GM18507 (cell line): ENCODE measurements around the gene ACTMAP.

Experiments
- DNase-seq: peaks from one replicate; pipeline ENCODE4 v3.0.0; 2011; ENCODE audit warnings: low read depth; ENCODE audit not compliant: insufficient read length; ENCODE audit errors: extremely low spot score
- FAIRE-seq: peaks from 2 replicates; lab custom pipeline; 2011; peaks lifted over from hg19 to GRCh38; lab: Jason Lieb, UNC

Gene ACTMAP

GRCh38 chr19:40724315-40724714 lies 26.0 kb downstream of the ACTMAP start:
- FAIRE-seq (no peak), DNase-seq (no peak)

DNA sequence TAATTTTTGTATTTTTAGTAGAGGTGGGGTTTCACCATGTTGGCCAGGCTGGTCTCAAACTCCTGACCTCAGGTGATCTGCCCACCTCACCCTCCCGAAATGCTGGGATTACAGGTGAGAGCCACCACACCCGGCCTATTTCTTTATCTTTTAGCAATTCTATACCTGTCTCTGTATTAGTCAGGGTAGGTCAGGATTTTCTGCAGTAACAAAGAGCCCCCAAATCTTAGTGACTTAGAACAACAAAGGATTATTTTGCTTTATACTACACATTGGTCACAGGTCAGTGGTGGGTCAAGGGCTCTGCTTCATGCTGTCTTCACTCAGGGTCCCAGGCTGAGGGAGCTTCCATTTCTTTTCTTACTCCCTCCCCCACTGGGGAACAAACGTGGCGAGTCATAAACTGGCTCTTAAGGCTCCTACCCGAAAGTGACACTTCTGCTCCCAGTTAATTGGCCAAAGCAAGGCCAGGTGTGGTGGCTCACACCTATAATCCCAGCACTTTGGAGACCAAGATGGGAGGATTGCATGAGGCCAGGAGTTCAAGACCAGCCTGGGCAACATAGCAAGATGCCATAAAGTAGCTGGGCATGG lies 26.5 kb downstream of the ACTMAP start:
- DNase-seq (no peak), FAIRE-seq (no peak)

DNA sequence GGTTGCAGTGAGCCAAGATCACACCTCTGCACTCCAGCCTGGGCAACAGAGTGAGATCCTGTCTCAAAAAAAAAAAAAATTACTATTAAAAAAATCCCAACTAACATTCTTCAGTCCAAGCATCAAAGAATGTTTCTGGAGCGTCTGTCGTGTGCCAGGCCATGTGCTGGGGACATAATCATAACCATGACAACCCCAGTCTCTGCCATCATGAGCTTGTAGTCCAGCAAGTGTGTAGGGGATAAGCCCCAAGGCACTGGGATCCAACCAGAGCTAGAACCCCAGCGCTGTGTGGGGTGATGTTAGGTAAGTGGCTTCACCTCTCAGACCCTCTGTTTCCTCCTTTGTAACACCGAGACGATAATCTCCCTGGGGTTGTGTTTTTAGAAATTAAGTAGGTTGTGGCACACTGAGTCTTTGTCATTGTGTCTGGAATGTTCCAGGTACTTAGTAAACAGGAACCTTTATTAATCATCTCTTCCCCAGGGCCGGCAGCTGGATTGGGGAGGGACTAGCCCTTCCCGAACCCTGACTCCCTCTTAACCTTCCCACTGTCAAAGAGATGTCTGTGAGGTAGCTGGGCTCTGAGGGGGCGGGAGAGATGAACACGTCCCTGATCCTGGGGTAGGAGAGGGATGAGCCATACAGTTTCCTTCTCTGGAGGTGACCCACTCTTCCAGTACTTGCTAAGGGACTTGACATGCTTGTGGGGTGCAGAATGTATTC lies 28.2 kb downstream of the ACTMAP start:
- FAIRE-seq (no peak), DNase-seq (no peak)

- DNase-seq (no peak), FAIRE-seq (no peak)
Measured at GRCh38 chr19:40721140-40721486, 29.2 kb downstream of the ACTMAP start.

GRCh38 chr19:40719414-40719894 lies 30.8 kb downstream of the ACTMAP start:
- FAIRE-seq (no peak), DNase-seq (no peak)

GRCh38 chr19:40718774-40719391 lies 31.4 kb downstream of the ACTMAP start:
- DNase-seq (no peak), FAIRE-seq (no peak)

DNA sequence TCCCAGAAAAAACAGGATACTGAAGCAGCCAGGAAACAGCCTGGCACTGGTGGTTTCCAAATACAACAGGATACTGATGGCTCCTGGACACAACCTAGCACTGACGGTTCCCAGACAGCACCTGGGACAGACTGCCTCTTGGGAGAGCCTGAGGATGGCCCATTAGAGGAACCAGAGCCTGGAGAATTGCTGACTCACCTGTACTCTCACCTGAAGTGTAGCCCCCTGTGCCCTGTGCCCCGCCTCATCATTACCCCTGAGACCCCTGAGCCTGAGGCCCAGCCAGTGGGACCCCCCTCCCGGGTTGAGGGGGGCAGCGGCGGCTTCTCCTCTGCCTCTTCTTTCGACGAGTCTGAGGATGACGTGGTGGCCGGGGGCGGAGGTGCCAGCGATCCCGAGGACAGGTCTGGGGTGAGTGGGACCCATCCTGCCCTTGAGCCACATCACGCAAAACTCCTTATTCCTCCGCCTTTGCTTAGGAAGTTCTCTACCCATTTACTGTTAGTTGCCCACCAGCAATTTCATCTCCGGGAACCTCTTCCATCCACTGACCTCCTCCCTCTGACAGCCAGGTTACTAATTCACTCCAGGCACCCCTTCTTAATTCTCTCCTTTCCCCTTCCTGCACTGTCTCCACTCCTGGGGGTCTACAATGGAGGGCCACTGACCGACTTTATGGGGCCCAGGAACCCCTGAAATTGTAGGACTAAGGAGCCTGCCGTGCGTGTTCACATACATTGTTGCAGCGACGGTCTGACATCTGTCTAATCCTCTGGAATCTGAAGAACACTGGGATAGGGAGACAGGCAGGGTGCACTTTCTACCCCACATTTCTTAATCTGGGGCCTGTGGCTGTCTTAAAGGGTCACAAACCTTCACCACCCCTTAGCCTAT lies 32.1 kb downstream of the ACTMAP start:
- DNase-seq, result no peak
- FAIRE-seq, result no peak

DNA sequence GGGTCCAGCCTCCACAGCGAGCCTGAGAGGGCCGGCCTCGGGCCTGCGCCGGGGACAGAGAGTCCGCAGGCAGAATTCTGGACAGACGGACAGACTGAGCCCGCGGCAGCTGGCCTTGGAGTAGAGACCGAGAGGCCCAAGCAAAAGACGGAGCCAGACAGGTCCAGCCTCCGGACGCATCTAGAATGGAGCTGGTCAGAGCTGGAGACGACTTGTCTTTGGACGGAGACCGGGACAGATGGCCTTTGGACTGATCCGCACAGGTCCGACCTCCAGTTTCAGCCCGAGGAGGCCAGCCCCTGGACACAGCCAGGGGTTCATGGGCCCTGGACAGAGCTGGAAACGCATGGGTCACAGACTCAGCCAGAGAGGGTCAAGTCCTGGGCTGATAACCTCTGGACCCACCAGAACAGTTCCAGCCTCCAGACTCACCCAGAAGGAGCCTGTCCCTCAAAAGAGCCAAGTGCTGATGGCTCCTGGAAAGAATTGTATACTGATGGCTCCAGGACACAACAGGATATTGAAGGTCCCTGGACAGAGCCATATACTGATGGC lies 32.9 kb downstream of the ACTMAP start:
- FAIRE-seq (no peak), DNase-seq (no peak)

DNA sequence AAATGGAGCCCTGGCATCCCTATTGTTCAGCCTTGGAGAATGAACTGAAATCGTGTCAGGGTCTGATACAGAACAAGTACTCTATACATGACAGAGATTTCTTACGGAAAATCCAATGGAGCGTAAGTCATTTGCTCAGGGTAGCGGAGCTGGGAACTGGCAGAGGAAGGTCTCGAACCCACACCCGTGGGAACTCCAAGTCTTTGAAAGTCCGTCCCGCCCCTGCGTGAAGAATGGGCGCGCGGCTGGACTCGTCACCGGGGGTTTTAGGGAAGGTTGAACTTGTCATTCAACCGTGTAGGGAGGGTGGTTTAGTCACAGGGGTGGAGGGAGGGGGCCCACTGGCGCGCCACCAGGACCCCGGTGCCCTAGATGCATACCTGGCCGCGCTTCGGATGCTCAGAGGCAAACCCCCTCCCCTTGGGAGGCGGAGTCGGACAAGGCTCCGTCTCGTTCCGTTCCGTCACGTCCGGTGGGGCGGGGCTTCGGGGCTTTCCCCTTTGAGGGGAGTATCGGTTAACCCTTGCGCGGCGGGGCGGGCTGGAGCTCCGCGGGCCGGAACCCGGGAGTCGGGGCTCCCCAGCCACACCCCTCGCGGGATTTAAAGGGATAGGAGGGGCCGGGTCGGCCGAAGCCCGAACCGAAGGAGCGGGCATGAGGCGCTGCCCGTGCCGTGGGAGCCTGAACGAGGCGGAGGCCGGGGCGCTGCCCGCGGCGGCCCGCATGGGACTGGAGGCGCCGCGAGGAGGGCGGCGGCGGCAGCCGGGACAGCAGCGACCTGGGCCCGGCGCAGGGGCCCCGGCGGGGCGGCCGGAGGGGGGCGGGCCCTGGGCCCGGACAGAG lies 33.6 kb downstream of the ACTMAP start, which contains the start of the genes COQ8B and ITPKC:
Gene COQ8B, minus strand, starts transcription at position 405 of the 843 bp plus-strand sequence. CDS start 2,254 bp downstream, outside the sequence.
Gene ITPKC, plus strand, starts transcription at position 631 of the 843 bp plus-strand sequence. Its CDS starts 24 bp downstream, at position 655.
- FAIRE-seq, result peak; percentile 93
- peak; percentile 90 for DNase-seq

DNA sequence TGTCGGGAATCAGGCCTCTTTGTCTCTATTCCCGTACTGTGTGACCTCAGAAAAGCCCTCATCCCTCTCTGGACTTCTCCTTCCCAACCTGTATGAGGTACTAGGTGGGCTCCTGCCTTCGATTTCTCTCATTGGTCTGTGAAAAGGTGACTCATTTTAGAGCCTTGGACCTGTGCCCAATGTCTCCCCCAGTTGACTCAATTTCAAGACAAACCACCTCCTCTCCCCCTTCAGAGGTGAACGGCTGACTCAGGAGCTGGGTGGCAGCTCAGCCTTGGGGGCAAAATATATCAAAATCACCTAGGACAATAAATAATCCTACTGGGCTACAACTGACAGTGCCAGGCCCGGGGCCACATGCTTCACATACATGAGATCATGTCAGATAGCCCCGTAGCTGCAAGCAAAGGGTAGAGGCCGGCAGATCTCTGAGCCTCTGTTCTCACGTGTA lies 34.2 kb downstream of the ACTMAP start:
- no peak for DNase-seq
- FAIRE-seq, result no peak

DNA sequence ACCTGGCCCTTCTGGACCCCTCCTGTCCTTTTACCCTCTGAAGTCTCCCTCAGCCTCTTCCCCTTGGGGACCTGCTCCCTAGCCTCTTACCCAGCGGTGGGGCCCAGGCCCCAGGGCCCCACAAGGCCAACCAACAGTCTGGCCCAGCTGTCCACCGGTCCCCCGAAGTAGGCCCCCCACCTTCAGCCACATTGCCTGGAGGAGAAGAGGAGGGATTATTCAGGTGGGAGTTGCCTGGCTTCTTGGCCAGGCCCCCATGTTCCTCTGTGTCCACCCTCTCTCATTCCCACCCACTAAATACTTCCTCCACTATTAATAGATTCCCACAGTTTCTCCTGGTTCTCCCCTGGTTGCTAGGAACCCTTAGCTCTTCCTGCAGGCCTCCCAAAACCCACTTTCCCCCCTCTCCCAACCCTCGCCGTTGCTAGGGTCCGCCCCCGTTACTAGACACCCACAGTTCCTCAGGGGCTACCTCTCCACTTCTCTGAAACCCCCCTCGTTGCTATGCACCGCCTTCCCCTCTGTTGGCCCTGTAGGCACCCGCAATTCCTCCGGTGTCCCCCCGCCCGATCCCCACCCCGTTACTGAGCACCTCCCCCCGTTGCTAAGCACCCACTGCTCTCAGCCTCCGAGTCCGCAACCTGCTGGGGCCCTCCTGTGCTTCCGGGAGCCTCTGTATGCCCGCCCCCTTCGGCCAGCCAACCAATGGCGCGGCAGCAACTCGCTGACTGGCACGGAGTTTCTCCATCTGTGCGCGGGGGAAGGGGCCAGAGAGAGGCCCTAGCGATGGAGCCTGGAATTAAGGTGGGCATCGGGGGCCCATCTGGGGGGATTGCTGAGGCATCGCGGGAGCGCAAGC lies 35.6 kb downstream of the ACTMAP start:
- DNase-seq (peak; percentile 88), FAIRE-seq (peak; percentile 89)

GRCh38 chr19:40713939-40714338 lies 36.3 kb downstream of the ACTMAP start:
- no peak for DNase-seq
- FAIRE-seq, result no peak

DNA sequence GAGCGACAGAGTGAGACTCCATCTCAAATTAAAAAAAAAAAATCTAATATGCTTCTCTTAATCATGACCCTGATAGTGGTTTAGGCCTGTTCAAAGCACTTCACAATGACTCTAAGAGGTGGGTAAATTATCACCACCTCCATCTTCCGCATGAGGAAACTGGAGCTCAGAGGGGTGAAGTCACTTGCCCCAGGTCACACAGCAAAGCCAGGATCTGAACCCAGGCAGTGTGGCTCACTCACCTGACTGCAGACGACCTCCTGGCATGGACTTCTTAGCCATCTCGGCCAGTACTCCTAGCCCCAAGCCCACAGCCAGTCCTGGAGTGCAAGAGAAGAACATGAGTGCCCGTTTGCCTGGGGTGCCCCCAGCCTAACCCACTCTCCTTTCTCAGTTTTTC lies 40.5 kb downstream of the ACTMAP start:
- FAIRE-seq (no peak), DNase-seq (no peak)

GRCh38 chr19:40707615-40708014 lies 42.7 kb downstream of the ACTMAP start:
- DNase-seq (no peak), FAIRE-seq (no peak)

DNA sequence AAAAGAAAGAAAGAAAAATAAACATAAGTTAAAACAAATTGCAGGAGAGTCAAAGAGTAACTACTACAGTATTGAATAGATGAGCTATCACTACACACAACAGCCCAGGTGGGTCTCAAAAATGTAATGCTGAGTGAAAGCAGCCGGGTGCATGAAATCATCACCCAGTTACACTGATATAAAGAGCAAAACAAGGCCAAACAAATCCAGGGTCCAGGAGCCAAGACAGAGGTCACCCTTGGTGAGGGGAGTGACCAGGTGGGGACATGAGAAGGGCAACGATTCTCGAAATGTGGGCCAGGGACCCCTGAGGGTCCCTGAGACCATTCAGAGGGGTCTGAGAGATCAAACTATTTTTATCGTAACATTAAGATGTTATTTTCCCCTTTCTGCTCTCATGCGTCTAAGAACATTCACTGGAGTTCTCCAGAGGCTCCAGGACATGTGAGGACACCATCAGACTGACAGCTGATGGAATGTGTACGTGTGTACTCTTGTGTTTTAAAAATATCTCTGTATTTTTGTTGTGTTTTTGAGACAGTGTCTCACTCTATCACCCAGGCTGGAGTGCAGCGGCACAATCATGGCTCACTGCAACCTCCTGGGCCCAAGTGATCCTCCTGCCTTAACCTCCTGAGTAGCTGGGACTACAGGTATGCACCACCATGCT lies 44.2 kb downstream of the ACTMAP start:
- DNase-seq (no peak), FAIRE-seq (no peak)

DNA sequence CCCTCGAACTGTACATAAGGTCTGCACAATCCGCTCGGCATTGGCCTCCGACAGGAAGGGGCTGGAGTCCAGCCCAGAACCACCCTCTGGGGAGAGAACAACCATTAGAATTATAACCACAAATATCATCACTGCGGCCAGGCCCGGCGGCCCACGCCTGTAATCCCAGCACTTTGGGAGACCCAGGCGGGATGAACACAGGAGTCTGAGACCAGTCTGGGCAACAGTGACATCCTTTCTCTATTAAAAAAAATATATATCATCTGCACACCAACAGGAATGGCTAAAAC lies 45.0 kb downstream of the ACTMAP start:
- no peak for FAIRE-seq
- no peak for DNase-seq
